GM10266 (cell line): Measurements from ENCODE around the gene TRIML1.

Source experiments
- DNase-seq: peaks from one replicate; pipeline ENCODE4 v3.0.0; 2012; ENCODE audit errors: extremely low spot score
- CTCF ChIP-seq: IDR thresholded peaks from 2 replicates; pipeline ENCODE4 v1.5.1; 2012; ENCODE audit warnings: mild to moderate bottlenecking, low read depth; ENCODE audit not compliant: control insufficient read depth, insufficient read depth; ENCODE audit errors: missing control alignments

Gene TRIML1

GRCh38 chr4:188132232-188132631, 7.0 kb upstream of the TRIML1 start:
- no peak for DNase-seq
- TF ChIP-seq CTCF = no peak

- TF ChIP-seq CTCF = no peak
- no peak for DNase-seq
These were observed 1.0 kb upstream of the TRIML1 start for GRCh38 chr4:188138227-188138626.

GRCh38 chr4:188139671-188140070, 430 bp downstream of the TRIML1 start:
- no peak for DNase-seq
- no peak for TF ChIP-seq CTCF

- no peak for DNase-seq
These were observed 4.5 kb downstream of the TRIML1 start for GRCh38 chr4:188143731-188144130.

GRCh38 chr4:188145601-188146000, 6.4 kb downstream of the TRIML1 start:
- no peak for TF ChIP-seq CTCF
- no peak for DNase-seq

More at GRCh38 chr4:188143731-188144130, 4.5 kb downstream of the TRIML1 start:
- TF ChIP-seq CTCF = no peak

GRCh38 chr4:188146618-188147017, 7.4 kb downstream of the TRIML1 start:
- no peak for DNase-seq
- no peak for TF ChIP-seq CTCF

- no peak for DNase-seq
- no peak for TF ChIP-seq CTCF
These were observed 7.9 kb downstream of the TRIML1 start for GRCh38 chr4:188147176-188147575.
